ENCODE data around the gene MAST4.

DNA sequence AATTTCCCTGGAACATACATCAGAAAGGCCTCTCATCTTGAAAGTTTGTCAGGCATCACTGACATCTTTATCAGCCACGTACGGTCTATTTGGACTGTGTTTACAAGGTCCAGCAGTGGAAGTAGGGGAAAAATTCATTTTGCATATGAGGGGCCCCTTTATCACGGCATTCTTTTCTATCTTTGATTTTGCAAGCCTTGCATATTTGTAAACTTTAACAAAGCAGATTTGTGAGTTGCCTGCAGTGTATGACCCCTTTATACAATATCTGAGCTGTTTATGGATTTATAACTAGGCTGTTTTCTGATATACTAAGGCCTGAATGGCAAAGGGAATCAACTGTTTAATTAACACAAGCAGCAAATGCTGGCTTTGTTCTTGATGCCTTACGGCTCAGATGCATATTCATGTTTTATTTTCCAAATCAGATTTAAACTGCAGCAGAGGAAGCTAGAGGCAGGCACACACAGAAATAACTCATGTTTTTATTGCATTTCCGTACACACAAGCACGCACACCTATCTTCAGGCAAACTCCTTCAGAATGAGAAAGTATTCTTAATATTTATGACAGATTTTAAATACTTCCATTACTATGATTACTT lies 539.3 kb downstream of the MAST4 start:
- TF ChIP-seq CTCF (optimal IDR thresholded peaks at IDR 0.05 in 1 of 3, IDR thresholded peaks at IDR 0.05 in 1 of 3, conservative IDR thresholded peaks at IDR 0.05 in 1 of 3; ENCODE audit: extremely low read depth in 1 of 3, insufficient read depth in 2 of 3, low read length in 3 of 3) (no peak), EZH2 (IDR thresholded peaks at IDR 0.05; ENCODE audit: low read length) (no peak)

All from keratinocyte (primary cell).